GM23248 (cell line): ENCODE data around the gene RNF11.

Experiments
- EZH2 ChIP-seq: fragments of 200-600 bp; sonication (generic); IDR thresholded peaks from 2 replicates; pipeline ENCODE4 v1.6.1; 2018; ENCODE audit warnings: antibody characterized with exemption, mild to moderate bottlenecking; ENCODE audit not compliant: insufficient read depth, poor library complexity, severe bottlenecking
- EZH2phosphoT487 ChIP-seq: fragments of 200-600 bp; sonication (generic); IDR thresholded peaks from 2 replicates; pipeline ENCODE4 v1.6.1; 2018; ENCODE audit warnings: antibody characterized with exemption, moderate library complexity, mild to moderate bottlenecking, low read depth; ENCODE audit not compliant: insufficient read depth

- TF ChIP-seq EZH2 (no peak), EZH2phosphoT487 (no peak)
These were observed 85.2 kb downstream of the RNF11 start for GRCh38 chr1:51320967-51321923.
